ENCODE measurements around the gene TMEM221.
A peak's percentile ranks its signal among the peaks of the same experiment; 100 is the strongest.
"Not testable (repeated sequence)": the region's sequence is repeated elsewhere in the genome, so short reads cannot be mapped to it uniquely, and the experiment has no call there.

The TMEM221 gene

DNA sequence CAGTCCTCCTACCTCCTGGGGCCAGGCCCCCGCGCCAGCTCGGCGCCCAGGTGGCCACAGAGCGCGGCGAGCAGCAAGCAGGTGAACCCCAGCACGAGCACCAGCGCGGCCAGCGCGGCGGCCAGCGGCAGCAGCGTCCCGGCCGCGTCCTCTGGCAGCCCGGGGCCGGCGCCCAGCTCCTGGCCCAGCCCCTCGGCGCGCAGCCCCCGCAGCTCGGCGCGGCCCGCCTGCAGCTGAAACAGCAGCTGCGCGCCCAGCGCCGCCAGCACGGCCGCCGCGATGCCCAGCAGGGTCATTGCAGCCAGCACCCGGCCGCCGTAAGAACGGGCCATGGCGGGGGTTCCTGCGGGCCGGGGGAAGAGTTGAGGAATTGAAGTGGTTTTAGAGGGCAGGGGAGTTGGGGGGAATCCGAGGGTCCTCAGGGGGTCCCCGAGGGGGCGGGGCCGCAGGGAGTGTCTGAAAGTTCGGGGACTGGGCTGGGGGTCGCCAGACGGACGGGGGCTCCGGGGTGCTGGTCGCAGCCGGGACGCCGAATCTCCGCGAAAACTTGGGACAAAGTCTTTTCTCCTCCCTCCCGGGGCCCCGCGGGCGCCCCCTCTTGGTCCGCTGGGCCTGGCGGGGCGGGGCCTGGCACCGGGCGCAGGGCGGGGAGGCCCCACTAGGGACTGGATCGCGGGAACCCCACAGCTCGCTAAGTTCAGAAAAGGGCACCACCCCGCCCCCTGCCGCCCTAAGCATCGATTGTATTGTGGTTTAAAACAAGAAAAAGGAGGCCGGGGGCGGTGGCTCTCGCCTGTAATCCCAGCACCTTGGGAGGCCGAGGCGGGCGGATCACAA lies at the start of gene TMEM221:
TMEM221 (minus strand) TSS at position 538 of the 837 bp plus-strand sequence; CDS start at position 332, 206 bp downstream.
- DNase-seq, result peak; percentile 40

GRCh38 chr19:17497149-17497798 lies 48.8 kb upstream of the TMEM221 start:
- peak; percentile 66 for DNase-seq

DNA sequence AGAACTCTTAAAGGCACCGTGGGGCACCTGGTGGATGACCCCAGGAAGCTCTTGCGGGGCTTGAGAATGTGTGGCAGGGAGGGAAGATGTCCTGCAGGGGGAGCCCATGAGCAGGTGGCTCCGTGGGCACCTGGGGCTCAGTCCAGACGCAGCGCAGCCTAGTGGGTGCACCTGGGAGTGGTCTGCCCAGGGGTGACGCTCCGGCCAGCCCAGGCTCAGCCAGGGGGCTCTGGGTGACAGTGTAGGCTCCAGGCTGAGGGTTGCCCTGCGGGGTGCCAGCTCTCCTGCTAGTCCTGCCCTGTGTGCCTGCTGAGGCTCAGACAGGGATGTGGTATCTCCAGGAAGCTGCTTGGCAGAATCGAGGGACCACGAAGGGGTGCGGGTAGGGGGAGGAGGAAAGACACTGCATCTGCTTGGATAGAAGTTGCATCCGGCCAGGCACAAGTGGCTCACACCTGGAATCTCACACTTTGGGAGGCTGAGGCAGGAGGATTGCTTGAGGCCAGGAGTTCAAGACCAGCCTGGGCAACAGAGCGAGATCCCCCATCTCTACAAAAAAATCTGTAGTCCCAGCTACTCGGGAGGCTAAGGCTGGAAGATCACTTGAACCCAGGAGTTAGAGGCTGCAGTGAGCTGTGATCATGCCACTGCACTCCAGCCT lies 48.0 kb upstream of the TMEM221 start:
- DNase-seq, result peak; percentile 89

DNA sequence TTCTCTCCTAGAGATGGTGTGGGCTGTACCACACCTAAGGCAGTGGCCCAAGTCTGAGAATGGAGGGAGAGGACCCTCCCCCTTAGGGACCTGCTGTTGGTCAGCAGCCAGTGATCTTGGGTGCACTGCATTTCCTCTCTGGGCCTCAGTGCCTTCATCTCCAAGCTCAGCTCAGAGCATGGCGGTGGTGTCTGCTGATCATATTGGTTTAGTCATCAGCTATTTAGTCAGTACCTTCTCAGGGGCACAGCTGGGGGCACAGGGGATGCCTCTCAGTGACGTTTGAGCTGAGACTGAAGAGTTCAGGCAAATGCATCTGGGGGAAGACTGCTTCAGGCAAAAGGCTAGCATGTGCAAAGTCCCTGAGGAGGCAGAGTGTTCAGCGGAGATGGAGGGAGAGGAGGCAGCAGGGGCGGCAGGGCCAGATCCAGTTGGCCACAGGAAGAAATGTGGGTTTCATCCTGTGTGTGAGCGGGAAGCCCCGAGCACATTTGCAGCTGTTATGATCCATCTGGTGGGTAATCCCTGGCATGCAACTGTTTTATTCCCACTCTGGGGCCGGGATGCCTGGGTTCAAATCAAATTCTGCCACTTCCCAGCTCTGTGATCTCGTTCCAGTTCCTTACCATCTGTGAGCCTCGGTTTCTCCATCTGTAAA lies 47.3 kb upstream of the TMEM221 start:
- DNase-seq, result no peak

DNA sequence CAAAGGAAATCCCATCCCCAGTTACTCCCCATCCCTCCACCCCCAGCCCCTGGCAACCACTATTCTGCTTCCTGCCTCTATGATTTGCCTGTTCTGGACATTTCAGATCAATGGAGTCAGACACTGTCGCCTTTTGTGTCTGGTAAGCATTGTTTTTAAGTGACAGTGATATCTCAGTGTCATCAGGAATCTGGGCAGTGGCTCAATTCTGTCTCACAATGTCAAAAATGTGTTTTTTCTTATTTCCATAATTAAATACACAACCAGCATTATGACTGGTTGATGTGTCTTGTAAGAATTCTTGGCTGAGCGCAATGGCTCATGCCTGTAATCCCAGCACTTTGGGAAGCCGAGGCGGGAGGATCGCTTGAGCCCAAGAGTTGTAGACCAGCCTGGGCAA lies 42.8 kb upstream of the TMEM221 start:
- DNase-seq, result no peak

DNA sequence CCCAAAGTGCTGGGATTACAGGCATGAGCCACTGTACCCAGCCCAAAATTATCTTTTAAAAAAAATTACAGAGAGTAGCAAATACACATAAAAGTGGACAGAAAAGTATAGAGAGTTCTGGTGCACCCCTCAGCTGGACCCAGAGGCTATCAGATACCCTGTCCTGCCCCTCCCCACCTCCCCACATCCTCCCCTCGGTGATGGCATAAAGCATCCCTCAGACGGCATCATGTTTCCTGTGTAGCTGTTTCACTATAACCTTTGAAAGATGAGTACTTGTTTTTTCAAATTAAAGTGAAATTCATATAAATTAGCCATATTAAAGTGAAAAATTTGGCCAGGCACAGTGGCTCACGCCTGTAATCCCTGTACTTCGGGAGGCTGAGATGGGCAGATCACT lies 41.9 kb upstream of the TMEM221 start:
- no peak for DNase-seq

DNA sequence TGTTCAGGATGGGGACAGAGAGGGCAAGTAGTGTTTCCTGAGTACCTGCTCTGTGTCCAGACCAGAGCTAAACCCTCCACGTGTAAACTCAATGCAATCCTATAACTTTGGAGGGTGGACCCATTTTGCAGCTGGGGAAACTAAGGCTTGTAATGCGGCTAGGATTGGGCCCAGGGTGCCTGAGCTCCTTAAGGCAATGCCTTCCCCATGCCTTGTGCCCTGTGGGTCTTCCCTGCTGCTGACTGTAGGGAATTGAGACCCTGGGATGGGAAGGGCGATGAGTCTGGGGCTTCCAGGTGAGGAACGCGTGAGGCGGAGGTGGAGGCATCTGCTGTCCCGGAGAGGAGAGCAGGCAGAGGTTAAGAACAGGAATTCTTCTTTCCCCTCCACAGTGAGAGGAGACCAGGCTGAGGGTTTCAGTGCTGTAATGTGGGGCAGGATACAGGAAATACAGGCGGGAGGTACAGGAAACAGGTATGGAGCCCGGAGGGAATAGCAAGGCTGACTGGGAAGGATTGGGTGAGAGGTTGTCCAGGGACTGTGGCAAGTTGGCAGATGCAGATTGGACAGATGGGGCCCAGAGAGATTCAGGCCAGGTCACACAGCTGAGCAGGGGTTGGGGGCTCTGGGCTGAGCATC lies 41.0 kb upstream of the TMEM221 start:
- peak; percentile 31 for DNase-seq

- DNase-seq, result peak; percentile 97
These were observed 40.3 kb upstream of the TMEM221 start for GRCh38 chr19:17488593-17489391.

- DNase-seq, result no peak
These were observed 39.0 kb upstream of the TMEM221 start for GRCh38 chr19:17487284-17488121.

DNA sequence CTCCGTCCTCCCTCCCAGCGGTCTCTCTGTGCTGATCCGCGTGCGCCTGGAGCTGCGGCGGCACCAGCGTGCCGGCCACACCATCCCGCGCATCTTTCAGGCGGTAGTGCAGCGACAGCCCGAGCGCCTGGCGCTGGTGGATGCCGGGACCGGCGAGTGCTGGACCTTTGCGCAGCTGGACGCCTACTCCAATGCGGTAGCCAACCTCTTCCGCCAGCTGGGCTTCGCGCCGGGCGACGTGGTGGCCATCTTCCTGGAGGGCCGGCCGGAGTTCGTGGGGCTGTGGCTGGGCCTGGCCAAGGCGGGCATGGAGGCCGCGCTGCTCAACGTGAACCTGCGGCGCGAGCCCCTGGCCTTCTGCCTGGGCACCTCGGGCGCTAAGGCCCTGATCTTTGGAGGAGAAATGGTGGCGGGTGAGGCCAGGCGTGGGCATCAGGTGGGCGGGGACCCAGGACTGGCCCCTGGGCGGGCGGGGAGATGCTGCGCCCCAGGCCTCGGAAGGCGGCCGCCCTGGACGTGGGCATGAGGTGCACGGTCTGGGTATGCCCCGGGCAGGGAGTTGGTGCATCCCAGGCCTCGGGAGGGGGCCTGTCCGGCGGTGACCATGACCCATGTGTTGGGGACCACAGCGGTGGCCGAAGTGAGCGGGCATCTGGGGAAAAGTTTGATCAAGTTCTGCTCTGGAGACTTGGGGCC lies 38.2 kb upstream of the TMEM221 start:
- DNase-seq, result no peak

DNA sequence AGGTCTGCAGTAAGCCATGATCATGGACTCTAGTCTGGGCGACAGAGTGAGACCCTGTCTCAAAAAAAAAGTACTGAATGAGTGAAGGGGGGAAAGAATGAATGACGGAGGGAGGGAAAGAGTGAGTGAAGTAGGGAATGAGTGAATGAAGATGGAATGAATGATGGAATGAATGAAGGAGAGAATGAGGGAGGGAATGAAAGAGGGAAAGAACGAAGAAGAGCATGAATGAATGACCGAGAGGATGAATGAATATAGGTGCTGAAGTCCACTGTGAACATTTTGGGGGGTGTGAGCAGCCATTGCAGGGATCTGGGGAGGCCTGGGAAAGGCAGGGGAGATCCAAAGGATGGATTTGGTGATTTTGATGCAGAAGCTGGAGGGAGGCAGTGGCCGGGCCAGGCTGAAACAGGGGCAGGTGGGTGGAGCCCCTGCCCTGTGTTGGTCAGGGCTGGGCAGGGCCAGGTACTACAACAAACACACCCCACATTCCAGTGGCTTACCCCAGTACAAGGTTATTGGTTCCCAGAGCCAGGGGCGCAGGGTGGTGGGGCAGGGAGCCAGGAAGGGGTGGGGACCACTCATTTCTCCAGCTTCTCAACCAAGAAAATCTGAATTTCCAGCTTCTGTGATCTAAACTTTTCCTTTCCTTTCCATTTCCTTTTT lies 36.2 kb upstream of the TMEM221 start:
- no peak for DNase-seq

- DNase-seq, result no peak
These were observed 35.1 kb upstream of the TMEM221 start for GRCh38 chr19:17483605-17484002.

DNA sequence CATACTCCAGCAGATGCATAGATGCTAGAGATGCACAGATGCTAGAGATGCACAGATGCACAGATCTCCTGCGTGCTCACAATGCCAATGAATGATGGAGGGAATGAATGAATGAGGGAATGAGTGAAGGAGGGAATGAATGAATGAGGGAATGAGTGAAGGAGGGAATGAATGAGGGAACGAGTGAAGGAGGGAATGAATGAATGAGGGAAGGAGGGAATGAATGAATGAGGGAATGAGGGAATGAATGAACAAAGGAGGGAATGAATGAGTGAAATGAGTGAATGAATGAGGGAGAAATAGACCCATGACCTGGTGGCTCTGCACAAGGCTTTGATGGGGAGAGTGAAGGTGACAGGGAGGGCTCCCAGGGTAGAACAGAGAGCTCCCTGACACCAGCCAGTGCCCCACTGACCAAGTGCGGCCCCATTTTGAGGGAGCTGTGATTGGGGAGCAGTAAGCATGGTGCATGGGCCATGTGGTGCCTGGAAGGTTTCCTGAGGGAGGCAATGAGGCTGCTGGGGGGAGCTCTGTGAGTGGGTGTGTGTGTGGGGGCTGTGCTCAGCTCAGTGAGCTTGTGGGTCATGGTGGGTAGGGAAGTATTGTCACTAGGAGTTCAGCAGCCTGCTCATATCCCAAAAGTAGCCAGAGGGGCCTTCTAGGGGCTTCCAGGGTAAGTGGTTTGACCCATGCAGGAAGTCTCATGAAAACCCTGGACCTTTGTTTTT lies 34.6 kb upstream of the TMEM221 start:
- no peak for DNase-seq

DNA sequence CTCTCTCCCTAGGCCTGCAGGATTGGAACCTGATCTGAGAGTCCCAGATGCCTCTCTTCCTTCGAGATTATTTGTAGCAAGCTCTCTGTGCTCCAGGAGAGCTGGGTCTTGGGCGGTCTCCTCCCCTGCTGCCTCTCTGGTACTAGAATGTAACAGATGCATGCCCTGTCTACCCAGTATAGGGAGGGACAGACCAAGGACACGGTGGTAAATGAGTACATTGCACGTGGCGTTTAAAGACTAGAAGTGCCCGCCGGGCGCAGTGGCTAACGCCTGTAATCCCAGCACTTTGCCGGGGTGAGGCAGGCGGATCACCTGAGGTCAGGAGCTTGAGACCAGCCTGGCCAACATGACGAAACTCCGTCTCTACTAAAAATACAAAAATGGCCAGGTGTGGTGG lies 33.5 kb upstream of the TMEM221 start:
- no peak for DNase-seq

DNA sequence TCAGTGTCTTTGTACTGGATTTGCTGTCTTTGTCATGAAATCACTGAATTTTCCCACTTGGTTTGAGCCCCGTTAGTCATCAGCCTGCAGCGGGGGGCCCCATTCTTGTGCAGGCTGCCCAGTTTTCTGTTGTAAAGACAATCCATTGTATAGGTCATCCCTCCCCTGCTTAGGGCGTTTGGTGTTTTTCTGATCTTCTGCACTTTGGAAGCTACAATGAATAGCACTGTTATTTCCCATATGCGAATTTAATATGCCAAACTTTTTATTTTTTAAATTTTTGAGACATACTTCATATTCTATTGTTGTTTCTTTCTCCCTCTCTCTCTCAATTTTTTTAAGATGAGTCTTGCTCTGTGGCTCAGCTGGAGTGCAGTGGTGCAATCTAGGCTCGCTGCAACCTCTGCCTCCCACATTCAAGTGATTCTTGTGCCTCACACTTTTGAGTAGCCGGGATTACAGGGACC lies 30.9 kb upstream of the TMEM221 start:
- no peak for DNase-seq

GRCh38 chr19:17475541-17476115 lies 27.2 kb upstream of the TMEM221 start:
- DNase-seq, result no peak

DNA sequence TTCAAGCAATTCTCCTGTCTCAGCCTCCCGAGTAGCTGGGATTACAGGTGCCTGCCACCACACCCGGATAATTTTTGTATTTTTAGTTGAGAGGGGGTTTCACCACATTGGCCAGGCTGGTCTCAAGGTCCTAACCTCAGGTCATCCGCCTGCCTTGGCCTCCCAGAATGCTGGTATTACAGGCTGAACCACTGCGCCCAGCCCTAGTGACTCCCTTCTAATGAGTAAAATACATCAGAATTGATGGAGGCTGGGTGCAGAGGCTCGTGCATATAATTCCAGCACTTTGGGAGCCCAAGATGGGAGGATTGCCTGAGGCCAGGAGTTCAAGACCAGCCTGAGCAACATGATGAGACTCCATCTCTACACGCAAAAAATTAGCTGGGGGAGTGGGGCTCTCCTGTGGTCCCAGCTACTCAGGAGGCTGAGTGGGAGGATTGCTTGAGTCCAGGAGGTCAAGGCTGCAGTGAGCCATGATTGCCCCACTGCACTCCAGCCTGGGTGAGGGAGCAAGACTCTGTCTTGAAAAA lies 26.6 kb upstream of the TMEM221 start:
- not testable (repeated sequence) for DNase-seq

DNA sequence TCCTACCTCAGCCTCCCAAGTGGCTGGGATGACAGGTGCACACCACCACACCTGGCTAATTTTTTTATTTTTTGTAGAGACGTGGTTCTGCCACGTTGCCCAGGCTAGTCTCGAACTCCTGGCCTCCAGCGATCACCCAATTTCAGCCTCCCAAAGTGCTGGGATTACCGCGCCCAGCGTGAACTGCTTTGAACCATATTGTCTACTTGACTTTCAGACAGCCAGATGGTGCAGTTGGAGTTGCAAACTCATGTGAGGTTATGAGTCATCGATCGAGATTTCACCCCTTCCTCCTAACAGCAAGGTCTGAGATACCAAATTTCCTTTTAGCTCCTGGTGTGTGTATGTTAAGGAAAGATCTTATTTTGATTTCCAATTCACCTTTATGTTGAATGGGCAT lies 24.6 kb upstream of the TMEM221 start:
- peak; percentile 53 for DNase-seq
